GM21526 (cell line): ENCODE results near the gene TMEM117.

Source experiments
- ATAC-seq: cut with Tn5 transposase; IDR thresholded peaks from one replicate; pipeline ENCODE4 v1.9.1; 2021; ENCODE audit warnings: moderate library complexity; ENCODE audit not compliant: unreplicated experiment, low FRiP score

Gene TMEM117

DNA sequence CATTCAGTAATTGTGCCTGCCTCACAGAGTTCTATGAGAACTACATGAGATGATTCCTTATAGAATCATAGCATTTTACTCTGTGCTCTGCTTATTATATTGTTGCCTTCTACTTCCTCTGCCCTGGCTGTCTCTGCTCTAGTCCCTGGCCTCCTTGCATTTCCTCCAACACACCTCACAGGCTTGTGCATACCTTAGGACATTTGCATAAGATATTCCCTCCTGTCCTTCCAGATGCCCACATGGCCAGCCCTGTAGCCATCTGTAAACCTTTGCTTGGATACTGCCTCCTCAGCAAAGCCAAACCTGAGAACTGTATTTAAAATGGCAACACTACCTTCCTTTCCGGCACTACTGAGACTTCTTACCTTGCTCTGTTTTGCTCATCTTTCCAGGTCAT lies 586.7 kb downstream of the TMEM117 start:
- ATAC-seq: no peak

GRCh38 chr12:44428825-44429224 lies 592.9 kb downstream of the TMEM117 start:
- ATAC-seq: no peak

GRCh38 chr12:44431647-44432343 lies 595.9 kb downstream of the TMEM117 start:
- ATAC-seq: peak; percentile 94

DNA sequence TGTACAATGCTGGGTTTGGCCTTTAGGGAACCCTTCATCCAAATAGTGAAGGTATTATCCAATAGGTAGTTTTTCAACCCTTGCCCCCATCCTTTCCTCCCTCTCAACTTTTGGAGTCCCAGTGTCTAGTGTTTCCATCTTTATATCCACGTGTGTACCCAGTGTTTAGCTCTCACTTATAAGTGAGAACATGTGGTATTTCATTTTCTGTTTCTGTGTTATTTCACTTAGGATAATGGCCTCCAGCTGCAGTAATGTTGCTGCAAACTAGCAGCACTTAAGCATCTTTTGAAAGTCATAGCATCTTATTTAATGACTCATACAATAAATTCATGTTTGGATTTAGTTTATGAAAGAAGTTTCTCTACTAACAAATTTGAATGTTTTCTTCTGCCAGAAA lies 597.8 kb downstream of the TMEM117 start:
- ATAC-seq: peak; percentile 48

GRCh38 chr12:44436756-44437155 lies 600.9 kb downstream of the TMEM117 start:
- ATAC-seq: no peak
